Colonic mucosa (tissue), 4 donors: ENCODE data around the gene XRRA1. TPM values are rescaled to one million over a fixed set of nuclear protein-coding genes. Genes with fewer than 3 reads are reported as not detected.
A peak's percentile ranks its signal among the peaks of the same experiment; 100 is the strongest.

Source experiments
- DNase-seq: peaks from one replicate; pipeline ENCODE4 v3.0.0-alpha.2; 2020
- H3K27ac ChIP-seq: fragments of 200-600 bp; one replicate; pipeline ENCODE4 v1.8.0; 2021
- H3K27me3 ChIP-seq: fragments of 200-600 bp; one replicate; pipeline ENCODE4 v1.8.0; 2021
- H3K36me3 ChIP-seq: fragments of 200-600 bp; one replicate; pipeline ENCODE4 v1.8.0; 2021
- H3K4me1 ChIP-seq: fragments of 200-600 bp; one replicate; pipeline ENCODE4 v1.8.0; 2021; ENCODE audit warnings: mild to moderate bottlenecking
- H3K4me3 ChIP-seq: fragments of 200-600 bp; one replicate; pipeline ENCODE4 v1.8.0; 2021
- H3K9ac ChIP-seq, 2 donors: one replicate each; pipeline ENCODE4 v1.7.0; 2013; ENCODE audit warnings: control low read depth in 2 of 2, low read depth in 2 of 2, low read length in 2 of 2
- H3K9me3 ChIP-seq: fragments of 200-600 bp; one replicate; pipeline ENCODE4 v1.8.0; 2021
- CTCF ChIP-seq: fragments of 200-600 bp; IDR thresholded peaks from one replicate; pipeline ENCODE4 v1.8.0; 2022; ENCODE audit warnings: antibody characterized with exemption, mild to moderate bottlenecking
- intact Hi-C: fragments of 100-400 bp; cut with DNase I; formaldehyde crosslinking; loops from one replicate; pipeline ENCODE4 v1.14.1; 2022
- total RNA-seq, 2 donors: library from RNA; stranded (reverse); fragmentation: NEBNext Ultra II Directional in 1 of 2; extraction: Animal tissue kit (Norgen Biotek cat#: 25700) in 1 of 2; gene quantifications; one replicate each; pipeline ENCODE4 v1.2.1, GENCODE V29; 2021
- donor health status: healthy.
- donor health status: DM: no; HTN: no; CAD: no.
- donor health status: DM: no; HTN: no; CAD: no.

Gene XRRA1
- total RNA-seq, 2 donors from 2014 or later, result 5.1 to 6.6 TPM

GRCh38 chr11:74932797-74933196 is 16.1 kb downstream of the XRRA1 start:
- intact Hi-C loops, result loop anchor here (5.0 kb wide), 1 partner anchor 210 kb away; no protein-coding TSS in a partner anchor
- no peak for DNase-seq
- TF ChIP-seq CTCF, result no peak
- H3K9ac ChIP-seq, result no peak overlapping the region
- H3K4me1 ChIP-seq, result no peaks in the 10 kb centered on the region
- H3K27me3 ChIP-seq, result no peaks in the 10 kb centered on the region
- H3K9me3 ChIP-seq, result no peaks in the 10 kb centered on the region
- H3K4me3 ChIP-seq, result no peak overlapping the region
- no peak overlapping the region for H3K27ac ChIP-seq
- no peaks in the 10 kb centered on the region for H3K36me3 ChIP-seq

GRCh38 chr11:74932169-74932568 is 16.7 kb downstream of the XRRA1 start:
- no peak for TF ChIP-seq CTCF
- no peak overlapping the region for H3K9ac ChIP-seq
- no peak overlapping the region for H3K27ac ChIP-seq
- H3K36me3 ChIP-seq, result no peaks in the 10 kb centered on the region
- H3K4me1 ChIP-seq, result no peaks in the 10 kb centered on the region
- H3K27me3 ChIP-seq, result no peaks in the 10 kb centered on the region
- no peaks in the 10 kb centered on the region for H3K9me3 ChIP-seq
- H3K4me3 ChIP-seq, result no peak overlapping the region
- intact Hi-C loops, result loop anchor here (5.0 kb wide), 1 partner anchor 210 kb away; no protein-coding TSS in a partner anchor
- no peak for DNase-seq

GRCh38 chr11:74929431-74930363 is 19.2 kb downstream of the XRRA1 start:
- peak; percentile 79 for TF ChIP-seq CTCF
- H3K27me3 ChIP-seq, result no peaks in the 10 kb centered on the region
- no peaks in the 10 kb centered on the region for H3K36me3 ChIP-seq
- no peak overlapping the region for H3K27ac ChIP-seq
- peak; percentile 78 for DNase-seq
- no peaks in the 10 kb centered on the region for H3K4me1 ChIP-seq
- H3K9ac ChIP-seq, result no peak overlapping the region
- intact Hi-C loops, result loop anchor here (2.0 to 5.0 kb wide), 3 partner anchors 103 to 318 kb away; no protein-coding TSS in a partner anchor
- H3K4me3 ChIP-seq, result no peak overlapping the region
- no peaks in the 10 kb centered on the region for H3K9me3 ChIP-seq

- H3K27me3 ChIP-seq, result no peaks in the 10 kb centered on the region
- intact Hi-C loops, result loop anchor here (5.0 kb wide), 1 partner anchor 320 kb away; no protein-coding TSS in a partner anchor
- H3K4me1 ChIP-seq, result no peaks in the 10 kb centered on the region
- TF ChIP-seq CTCF, result no peak
- no peaks in the 10 kb centered on the region for H3K36me3 ChIP-seq
- H3K4me3 ChIP-seq, result no peak overlapping the region
- DNase-seq, result no peak
- H3K9ac ChIP-seq, result no peak overlapping the region
- H3K27ac ChIP-seq, result no peak overlapping the region
- no peaks in the 10 kb centered on the region for H3K9me3 ChIP-seq
Observed at GRCh38 chr11:74927496-74927895, 21.4 kb downstream of the XRRA1 start.

GRCh38 chr11:74926304-74927030 is 22.4 kb downstream of the XRRA1 start:
- intact Hi-C loops, result loop anchor here (5.0 kb wide), 1 partner anchor 321 kb away; no protein-coding TSS in a partner anchor
- TF ChIP-seq CTCF, result no peak
- Histone ChIP-seq H3K4me3 (no peak overlapping the region), H3K36me3 (no peaks in the 10 kb centered on the region), H3K9me3 (no peaks in the 10 kb centered on the region), H3K4me1 (no peaks in the 10 kb centered on the region), H3K9ac (no peak overlapping the region), H3K27ac (no peak overlapping the region), H3K27me3 (no peaks in the 10 kb centered on the region)
- DNase-seq, result no peak
